WI38 (cell line): ENCODE measurements around the gene CT47C1.

Experiments used
- H3K4me3 ChIP-seq: 2 replicates; pipeline ENCODE4 v1.5.1; 2011; ENCODE audit warnings: low read depth, mild to moderate bottlenecking, control low read depth, low read length
- TF ChIP-seq, protein P1 (sequence below): IDR thresholded peaks from 2 replicates; pipeline ENCODE4 v1.5.1; 2012; ENCODE audit warnings: low read depth, mild to moderate bottlenecking, control low read depth, low read length

CT47C1 gene

DNA sequence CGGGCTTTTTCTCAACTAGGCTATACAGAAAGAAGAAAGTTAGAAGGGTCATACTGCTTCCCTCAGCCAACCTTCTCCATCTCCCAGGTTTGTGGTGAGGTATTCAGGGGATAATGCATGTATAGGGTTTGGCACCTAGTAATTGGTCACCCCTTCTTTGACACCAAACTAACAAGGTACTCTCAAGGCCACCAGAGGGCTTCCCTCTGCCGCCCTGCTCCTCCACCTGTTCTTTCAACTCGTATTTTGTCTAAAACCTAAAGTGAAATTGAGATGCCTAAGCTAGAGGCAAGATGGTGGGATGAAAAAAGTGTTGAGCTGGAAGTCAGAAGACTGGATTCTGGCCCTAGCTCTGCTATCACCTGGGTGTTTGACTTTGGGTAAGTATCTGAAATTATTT is 22.0 kb downstream of the CT47C1 start:
- TF ChIP-seq, protein P1, sequence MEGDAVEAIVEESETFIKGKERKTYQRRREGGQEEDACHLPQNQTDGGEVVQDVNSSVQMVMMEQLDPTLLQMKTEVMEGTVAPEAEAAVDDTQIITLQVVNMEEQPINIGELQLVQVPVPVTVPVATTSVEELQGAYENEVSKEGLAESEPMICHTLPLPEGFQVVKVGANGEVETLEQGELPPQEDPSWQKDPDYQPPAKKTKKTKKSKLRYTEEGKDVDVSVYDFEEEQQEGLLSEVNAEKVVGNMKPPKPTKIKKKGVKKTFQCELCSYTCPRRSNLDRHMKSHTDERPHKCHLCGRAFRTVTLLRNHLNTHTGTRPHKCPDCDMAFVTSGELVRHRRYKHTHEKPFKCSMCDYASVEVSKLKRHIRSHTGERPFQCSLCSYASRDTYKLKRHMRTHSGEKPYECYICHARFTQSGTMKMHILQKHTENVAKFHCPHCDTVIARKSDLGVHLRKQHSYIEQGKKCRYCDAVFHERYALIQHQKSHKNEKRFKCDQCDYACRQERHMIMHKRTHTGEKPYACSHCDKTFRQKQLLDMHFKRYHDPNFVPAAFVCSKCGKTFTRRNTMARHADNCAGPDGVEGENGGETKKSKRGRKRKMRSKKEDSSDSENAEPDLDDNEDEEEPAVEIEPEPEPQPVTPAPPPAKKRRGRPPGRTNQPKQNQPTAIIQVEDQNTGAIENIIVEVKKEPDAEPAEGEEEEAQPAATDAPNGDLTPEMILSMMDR: no peak
- no peak overlapping the region for H3K4me3 ChIP-seq

DNA sequence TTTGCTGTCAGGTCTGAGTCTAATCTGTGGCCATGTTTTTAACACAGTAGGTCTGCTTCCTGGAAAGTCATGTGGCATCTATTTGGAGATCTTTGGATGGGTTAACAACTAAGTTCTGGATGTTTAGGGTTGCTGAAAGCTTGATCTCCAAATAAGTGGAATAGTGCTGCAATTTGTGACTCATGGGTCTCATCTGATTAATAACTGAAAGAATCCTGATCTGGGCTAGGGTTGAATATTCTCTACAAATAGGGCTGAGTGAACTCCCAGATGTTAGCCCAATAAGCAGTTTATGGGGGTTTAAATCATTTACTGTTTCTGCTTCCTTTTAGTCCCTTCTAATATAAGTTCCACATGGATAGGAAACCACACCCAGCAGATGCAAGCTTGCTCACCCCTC is 23.1 kb downstream of the CT47C1 start:
- TF ChIP-seq, protein P1: no peak
- H3K4me3 ChIP-seq: no peak overlapping the region

DNA sequence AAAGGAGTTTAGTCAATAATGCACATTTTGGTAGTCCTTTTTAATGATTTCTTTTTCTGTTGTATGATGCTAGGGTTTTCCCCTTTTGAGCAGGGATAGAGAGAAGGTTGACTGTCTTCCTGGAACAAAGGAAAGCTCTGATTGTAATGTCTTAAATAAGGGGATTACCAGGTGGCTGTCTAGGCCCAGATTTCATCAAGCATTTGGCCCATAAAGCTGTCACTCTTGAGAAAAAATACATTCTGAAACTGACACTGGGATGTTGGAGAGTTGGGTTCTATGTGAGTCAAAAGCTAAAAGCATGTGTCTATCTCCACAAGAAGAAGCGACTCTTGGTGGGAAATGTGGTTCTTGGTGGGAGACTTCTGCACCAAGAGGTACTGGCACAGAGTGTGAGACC is 28.4 kb downstream of the CT47C1 start:
- TF ChIP-seq, protein P1: no peak

DNA sequence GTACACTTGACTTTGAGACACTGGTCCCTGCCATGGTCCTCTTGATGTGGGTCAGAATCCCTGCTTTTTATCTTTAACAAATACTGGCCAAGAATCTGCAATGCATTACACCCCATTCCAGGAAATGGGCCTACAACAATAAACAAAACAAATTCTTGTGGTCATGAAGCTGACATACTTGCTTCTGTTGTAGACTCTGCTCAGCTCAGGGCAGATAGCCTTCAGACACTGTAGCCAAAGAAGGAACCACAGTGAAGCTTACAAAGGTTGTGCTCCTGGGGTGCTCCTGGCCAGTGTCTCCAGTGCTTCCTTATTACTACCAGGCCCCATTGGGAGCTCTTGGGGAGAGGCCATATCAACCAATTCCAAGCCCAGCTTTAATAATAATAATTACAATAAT is 33.0 kb downstream of the CT47C1 start:
- TF ChIP-seq, protein P1: no peak

More for the DNA sequence above, 28.4 kb downstream of the CT47C1 start:
- H3K4me3 ChIP-seq: no peak overlapping the region

DNA sequence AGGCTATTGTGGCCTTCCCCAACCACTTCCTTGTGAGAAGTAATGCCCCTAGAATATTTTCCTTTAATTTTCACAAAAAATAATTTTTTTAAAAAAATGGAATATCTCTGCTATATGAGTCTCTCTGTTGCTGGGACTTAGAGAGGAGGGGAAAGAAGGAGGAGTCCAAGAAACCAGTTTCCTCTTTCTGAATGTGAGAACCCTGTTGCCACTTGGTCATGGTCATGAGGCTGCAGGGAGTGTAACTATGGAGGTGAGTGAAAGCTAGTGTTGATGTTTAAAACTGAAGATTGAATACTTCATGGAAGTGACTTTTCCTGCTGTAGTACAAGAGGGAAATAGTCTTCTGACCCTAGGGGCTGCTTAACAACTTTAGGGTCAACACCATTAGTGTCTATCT is 34.4 kb downstream of the CT47C1 start:
- H3K4me3 ChIP-seq: no peak overlapping the region
- TF ChIP-seq, protein P1: no peak

More for the DNA sequence above, 33.0 kb downstream of the CT47C1 start:
- H3K4me3 ChIP-seq: no peak overlapping the region

DNA sequence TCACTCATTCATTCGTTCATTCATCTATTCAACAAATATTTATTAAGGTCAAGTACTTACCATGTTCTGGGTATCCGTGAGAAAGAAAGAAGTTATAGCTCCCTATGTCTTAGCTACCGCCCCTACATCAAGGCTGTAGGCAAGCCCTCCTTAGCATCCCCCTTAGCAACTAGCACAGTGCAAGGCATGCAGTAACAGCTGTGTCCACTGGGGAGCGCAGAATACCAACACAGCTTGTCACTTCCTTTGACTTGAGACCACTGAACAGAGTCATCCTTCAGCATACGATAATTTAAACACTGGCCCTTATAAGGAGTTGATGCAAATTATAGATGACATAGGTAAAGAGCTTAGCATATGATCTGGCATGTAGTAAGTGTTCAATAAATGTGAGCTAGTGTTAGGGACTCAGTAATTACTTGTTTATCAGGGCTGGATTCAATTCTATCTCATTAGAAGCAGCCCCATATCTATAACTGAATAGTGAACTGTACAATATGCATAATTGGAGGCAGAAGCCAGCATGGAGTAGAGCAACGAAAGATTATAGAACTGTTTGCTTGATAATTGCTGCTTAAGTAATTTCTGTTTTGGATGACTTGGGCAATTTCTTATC is 46.1 kb downstream of the CT47C1 start:
- H3K4me3 ChIP-seq: no peak overlapping the region
- TF ChIP-seq, protein P1: peak; percentile 90

DNA sequence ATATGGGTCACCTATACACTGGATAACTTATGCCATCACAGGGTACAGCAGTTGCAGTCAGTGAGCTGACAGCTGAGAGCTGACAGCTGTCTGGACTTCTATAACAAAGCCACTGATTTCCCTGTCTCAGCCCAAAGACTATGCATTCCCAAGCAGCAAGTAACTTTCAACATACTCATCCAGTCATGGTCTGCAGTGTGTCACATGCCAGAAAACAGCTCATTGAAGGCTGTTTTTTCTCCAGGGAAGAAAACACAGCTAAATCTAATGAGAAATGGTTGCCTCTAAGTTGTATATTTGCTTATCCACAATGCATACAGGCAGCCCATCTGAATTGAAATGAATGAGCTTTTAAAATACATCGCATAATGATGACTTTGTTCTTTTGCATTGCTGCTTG is 48.5 kb downstream of the CT47C1 start:
- H3K4me3 ChIP-seq: no peak overlapping the region
- TF ChIP-seq, protein P1: no peak
